H1 (cell line): ENCODE measurements around the gene METTL9. TPM values are rescaled to one million over a fixed set of nuclear protein-coding genes. Genes with fewer than 3 reads are reported as not detected.

ENCODE experiments used
- ATF2 ChIP-seq: IDR thresholded peaks from 2 replicates; pipeline ENCODE4 v1.6.1; 2012; ENCODE audit warnings: low read length, inconsistent platforms
- ATF3 ChIP-seq: IDR thresholded peaks from 2 replicates; pipeline ENCODE4 v1.6.1; 2011; ENCODE audit warnings: low read depth, mild to moderate bottlenecking, low read length; ENCODE audit not compliant: insufficient read depth
- CHD7 ChIP-seq: fragments of 300-600 bp; sonication (generic); IDR thresholded peaks from 2 replicates; pipeline ENCODE4 v1.7.1; 2012; ENCODE audit warnings: low read length, moderate library complexity, mild to moderate bottlenecking, inconsistent platforms; ENCODE audit not compliant: insufficient replicate concordance
- GTF2F1 ChIP-seq: IDR thresholded peaks from 2 replicates; pipeline ENCODE4 v1.6.1; 2012; ENCODE audit warnings: low read depth, low read length, improper control_type of control experiment, borderline replicate concordance
- HDAC2 ChIP-seq, 2 experiments: fragments of 300-600 bp in 1 of 2; sonication (generic) in 1 of 2; IDR thresholded peaks; 2 replicates each; pipeline ENCODE4 v1.6.1; 2011 to 2012; ENCODE audit warnings: low read depth in 2 of 2, low read length in 2 of 2, mild to moderate bottlenecking in 2 of 2, moderate library complexity in 2 of 2, borderline replicate concordance in 1 of 2, inconsistent platforms in 1 of 2
- JUND ChIP-seq: IDR thresholded peaks from 2 replicates; pipeline ENCODE4 v1.6.1; 2011; ENCODE audit warnings: mild to moderate bottlenecking, improper control_type of control experiment, low read length
- MAX ChIP-seq: IDR thresholded peaks from 2 replicates; pipeline ENCODE4 v1.6.1; 2012; ENCODE audit warnings: inconsistent platforms
- RNF2 ChIP-seq: fragments of 200-900, 300-1000 bp; sonication (generic); IDR thresholded peaks from 2 replicates; pipeline ENCODE4 v1.7.1; 2016; ENCODE audit warnings: borderline replicate concordance, low read depth, mild to moderate bottlenecking, antibody characterized with exemption, low read length; ENCODE audit not compliant: poor library complexity, severe bottlenecking; ENCODE audit errors: missing control alignments
- polyA plus RNA-seq, 7 experiments: library from polyadenylated mRNA; depleted of rRNA in 3 of 7; stranded (reverse) in 5 of 7; unstranded in 2 of 7; fragments of >200 nt in 5 of 7; fragments of 200-250 nt in 2 of 7; gene quantifications; 1 replicate in 5 of 7; 2 replicates in 1 of 7; 4 replicates in 1 of 7; pipeline versions ENCODE4 v1.2.1 to v1.2.3, GENCODE V29; 2011 to 2013; ENCODE audit warnings: missing spikeins in 2 of 7, mixed read lengths in 2 of 7
- total RNA-seq: library from RNA; stranded (reverse); fragmentation: NEBNext Ultra II Directional; extraction: Animal tissue kit (Norgen Biotek cat#: 25700); gene quantifications from 2 replicates; pipeline ENCODE4 v1.2.1, GENCODE V29; 2021

The METTL9 gene
- total and polyA plus RNA-seq, 2 of the 8 experiments (the other 6 are each of a cell fraction or from before 2014, with no cell fraction given) = 45.4 to 112 TPM

- no peak for TF ChIP-seq CHD7
- TF ChIP-seq HDAC2 (IDR thresholded peaks at IDR 0.05; ENCODE audit: borderline replicate concordance in 1 of 2, low read depth in 2 of 2, low read length in 2 of 2) = no peak
- TF ChIP-seq ATF3 = no peak
- no peak for TF ChIP-seq JUND
- TF ChIP-seq GTF2F1 = no peak
- no peak for TF ChIP-seq ATF2
- TF ChIP-seq RNF2 = no peak
- TF ChIP-seq MAX = no peak
Observed at GRCh38 chr16:21667575-21667974, 68.2 kb downstream of the METTL9 start (continued).
